Measurements from ENCODE around the gene SDR42E1.

The SDR42E1 gene

DNA sequence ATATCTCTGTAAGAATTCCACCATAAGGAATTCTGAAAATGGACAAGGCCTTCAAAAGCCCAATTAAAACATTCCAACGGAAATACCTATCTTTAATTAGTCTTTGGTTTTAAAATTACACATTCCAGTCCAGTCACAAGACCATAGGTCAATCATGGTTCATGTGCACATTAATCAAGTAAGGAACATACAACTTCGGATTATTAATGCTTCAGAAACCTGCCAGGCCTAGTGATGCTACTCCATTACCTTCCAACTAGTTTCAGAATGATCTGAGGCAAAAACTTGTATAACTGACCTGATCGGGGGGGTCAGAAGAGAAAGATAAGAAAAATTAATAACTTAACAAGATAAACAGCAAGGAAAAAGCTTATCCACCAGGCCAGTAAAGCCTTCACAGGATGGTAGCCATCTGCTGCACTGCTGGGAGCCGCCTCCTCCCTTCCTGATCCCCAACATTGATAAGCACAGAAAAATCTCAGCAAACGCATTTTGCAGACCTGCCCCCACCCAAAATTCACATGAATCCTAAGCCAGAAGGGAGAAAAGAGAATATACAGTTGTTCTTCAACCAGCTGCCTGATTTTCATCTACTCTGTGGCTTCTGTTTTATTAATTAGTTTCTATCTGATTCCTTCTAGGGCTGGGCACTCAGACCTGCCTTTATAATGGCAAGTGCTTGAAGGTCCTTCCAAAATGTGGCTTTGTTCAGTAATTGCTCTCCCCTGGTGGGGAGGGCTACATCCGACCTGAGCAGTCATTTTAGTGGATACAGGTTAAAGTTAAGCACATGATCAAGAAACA is 6.0 kb downstream of the SDR42E1 start:
- TF ChIP-seq, protein P1, sequence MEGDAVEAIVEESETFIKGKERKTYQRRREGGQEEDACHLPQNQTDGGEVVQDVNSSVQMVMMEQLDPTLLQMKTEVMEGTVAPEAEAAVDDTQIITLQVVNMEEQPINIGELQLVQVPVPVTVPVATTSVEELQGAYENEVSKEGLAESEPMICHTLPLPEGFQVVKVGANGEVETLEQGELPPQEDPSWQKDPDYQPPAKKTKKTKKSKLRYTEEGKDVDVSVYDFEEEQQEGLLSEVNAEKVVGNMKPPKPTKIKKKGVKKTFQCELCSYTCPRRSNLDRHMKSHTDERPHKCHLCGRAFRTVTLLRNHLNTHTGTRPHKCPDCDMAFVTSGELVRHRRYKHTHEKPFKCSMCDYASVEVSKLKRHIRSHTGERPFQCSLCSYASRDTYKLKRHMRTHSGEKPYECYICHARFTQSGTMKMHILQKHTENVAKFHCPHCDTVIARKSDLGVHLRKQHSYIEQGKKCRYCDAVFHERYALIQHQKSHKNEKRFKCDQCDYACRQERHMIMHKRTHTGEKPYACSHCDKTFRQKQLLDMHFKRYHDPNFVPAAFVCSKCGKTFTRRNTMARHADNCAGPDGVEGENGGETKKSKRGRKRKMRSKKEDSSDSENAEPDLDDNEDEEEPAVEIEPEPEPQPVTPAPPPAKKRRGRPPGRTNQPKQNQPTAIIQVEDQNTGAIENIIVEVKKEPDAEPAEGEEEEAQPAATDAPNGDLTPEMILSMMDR (conservative IDR thresholded peaks at IDR 0.05) = no peak
- no peak for TF ChIP-seq ZFX (IDR thresholded peaks at IDR 0.05)
- H3K27ac ChIP-seq = no peak overlapping the region

DNA sequence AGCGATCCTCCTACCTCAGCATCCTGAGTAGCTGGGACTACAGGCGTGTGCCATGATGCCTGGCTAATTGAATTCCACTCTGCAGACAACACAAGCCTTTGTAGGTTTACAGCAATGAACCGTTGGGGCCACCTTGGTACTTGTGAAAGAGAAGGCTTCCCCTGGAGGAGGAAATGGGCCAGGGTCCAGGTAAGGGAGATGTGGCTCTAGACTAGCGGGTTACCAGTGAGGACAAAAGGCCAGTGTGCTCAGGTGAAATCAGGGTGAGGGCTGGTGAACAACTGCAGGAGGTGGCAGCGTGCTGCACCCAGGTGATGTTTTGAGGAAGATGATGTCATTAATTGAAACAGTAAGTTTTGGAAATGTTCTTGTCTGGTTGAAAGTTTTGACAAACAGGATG is 6.7 kb downstream of the SDR42E1 start:
- no peak overlapping the region for H3K27ac ChIP-seq
- no peak for TF ChIP-seq ZFX (IDR thresholded peaks at IDR 0.05)
- TF ChIP-seq, protein P1 (conservative IDR thresholded peaks at IDR 0.05) = no peak

DNA sequence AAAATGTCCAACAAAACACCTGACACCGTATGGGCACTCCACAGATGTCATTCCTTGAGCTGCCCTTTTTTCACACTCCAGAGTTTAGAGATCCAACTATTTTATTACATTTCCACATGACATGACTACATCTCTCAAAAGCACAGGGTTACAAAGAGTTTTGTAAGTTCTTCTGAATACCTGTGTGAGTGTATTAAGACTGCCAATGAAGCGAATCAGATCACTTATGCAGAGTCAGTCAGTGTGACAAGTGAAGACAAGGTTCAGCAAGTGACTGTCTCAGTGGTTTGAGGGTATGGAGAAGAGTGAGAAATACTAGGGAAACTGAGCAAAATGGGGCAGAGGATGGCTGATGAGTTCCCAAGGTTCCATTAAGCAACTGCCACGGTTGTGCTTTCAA is 8.4 kb downstream of the SDR42E1 start:
- TF ChIP-seq, protein P1 (conservative IDR thresholded peaks at IDR 0.05) = no peak
- no peak for TF ChIP-seq ZFX (IDR thresholded peaks at IDR 0.05)

DNA sequence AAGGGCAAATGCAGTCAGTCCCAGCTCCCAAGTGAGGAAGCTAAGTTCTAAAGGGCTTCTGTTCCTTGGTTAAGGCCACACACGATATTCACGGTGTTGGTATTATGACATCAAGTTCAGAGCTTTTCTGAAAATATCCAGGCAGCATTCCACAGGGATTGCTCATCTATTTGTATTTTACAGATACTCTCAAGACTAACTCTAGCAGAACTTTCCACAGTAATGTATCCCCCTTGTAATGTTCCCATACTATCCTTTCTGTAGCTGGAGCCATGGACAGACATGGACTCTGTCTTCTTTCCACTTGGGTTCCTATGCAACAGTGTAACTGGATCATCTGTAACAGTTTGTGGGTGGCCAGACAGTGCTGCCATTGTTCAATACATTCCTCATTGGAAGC is 13.5 kb downstream of the SDR42E1 start:
- no peak for TF ChIP-seq ZFX (IDR thresholded peaks at IDR 0.05)
- TF ChIP-seq, protein P1 (conservative IDR thresholded peaks at IDR 0.05) = no peak
- H3K27ac ChIP-seq = no peak overlapping the region

More for the DNA sequence above, 8.4 kb downstream of the SDR42E1 start:
- no peak overlapping the region for H3K27ac ChIP-seq

DNA sequence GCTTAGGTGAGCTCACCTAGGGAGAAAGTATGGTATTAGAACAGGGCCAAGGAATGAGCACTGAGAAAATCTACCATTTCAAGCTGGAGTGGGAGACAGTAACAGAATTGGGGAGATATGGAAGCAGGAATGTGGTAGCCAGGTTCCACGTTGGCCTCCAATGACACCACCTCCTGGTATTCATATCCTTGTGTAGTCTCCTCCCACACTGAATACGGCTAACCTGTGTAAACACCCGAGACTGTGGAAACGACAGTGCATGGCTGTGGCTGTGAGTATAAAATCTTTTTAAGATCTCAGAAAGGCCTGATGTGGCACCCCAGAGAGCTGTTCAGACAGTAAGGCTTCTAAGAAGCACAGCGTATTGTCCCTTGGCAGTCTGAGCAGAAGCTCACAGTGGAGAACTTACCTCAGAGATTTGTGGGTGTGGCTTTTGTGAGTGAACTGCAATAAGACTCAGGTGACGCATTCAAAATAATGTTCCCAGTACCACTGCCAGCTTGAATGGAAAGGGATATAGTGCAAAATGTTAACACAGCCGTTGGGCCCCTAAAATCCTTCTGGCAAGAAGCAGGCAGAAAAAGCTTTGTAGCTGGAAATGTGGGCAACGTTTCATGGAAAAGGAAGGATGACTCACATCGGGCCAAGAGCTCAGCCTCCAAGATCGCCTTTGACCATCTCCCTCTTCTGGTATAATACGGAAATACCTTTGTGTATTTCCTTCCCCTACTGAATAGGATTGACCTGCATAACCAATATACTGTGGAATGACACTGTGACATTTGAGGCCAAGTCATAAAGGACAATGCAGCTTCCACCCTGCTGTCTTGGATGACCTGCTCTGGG is 14.4 kb downstream of the SDR42E1 start:
- H3K27ac ChIP-seq = no peak overlapping the region
- TF ChIP-seq, protein P1 (conservative IDR thresholded peaks at IDR 0.05) = peak; percentile 49
- TF ChIP-seq ZFX (IDR thresholded peaks at IDR 0.05) = no peak

DNA sequence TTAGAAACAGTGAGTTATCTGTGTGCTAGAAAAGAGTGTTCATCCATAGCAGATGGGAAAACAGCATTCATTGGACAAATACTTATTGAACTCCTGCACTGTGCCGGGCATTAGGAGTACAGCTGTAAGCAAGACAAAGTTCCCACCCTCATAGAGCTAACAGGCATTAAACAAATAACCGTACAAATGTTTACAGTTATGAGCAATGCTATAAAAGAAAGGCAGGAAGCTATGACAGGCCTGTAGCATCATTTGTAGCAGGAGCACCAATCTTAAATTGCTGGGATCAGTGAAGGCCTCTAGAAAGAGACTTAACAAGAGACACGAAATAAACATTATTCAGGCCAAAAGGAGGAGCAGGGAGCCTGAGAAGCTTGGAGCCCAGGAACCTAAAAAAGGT is 15.6 kb downstream of the SDR42E1 start:
- no peak for TF ChIP-seq ZFX (IDR thresholded peaks at IDR 0.05)
- TF ChIP-seq, protein P1 (conservative IDR thresholded peaks at IDR 0.05) = no peak
- H3K27ac ChIP-seq = no peak overlapping the region

DNA sequence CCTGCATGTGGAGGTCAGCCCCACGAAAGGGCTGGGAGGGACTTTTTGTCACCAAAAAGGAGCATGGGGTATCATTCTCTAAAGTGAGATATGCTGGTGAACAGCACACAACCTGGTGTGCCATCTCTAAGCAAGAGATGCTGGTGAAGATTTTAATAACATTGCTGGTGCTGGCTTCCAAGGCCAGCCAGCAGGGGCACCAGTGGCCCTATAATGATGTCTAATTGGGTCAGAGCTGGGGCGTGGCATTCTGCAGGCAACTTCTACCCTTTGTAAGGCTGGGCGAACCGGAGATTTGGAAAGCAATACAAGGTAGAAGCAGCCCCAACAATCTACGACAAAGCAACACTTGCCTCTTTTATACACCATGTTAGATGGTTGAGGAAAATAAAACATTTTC is 16.8 kb downstream of the SDR42E1 start:
- H3K27ac ChIP-seq = no peak overlapping the region
- TF ChIP-seq, protein P1 (conservative IDR thresholded peaks at IDR 0.05) = peak; percentile 47
- TF ChIP-seq ZFX (IDR thresholded peaks at IDR 0.05) = no peak
